NCI-H1694 (cell line): Measurements from ENCODE around the gene DNAJC15.

ENCODE experiments used
- DNase-seq: peaks from one replicate; lab custom pipeline; 2025; lab: John Stamatoyannopoulos, UW

DNAJC15 gene

GRCh38 chr13:43085545-43085944 lies 62.2 kb downstream of the DNAJC15 start:
- DNase-seq = peak; percentile 80

- DNase-seq = peak; percentile 55
Observed at GRCh38 chr13:43086181-43086580, 62.8 kb downstream of the DNAJC15 start.

GRCh38 chr13:43088093-43088511 lies 64.7 kb downstream of the DNAJC15 start:
- DNase-seq = no peak

- DNase-seq = no peak
Observed at GRCh38 chr13:43089912-43090498, 66.6 kb downstream of the DNAJC15 start.

- no peak for DNase-seq
Observed at GRCh38 chr13:43094901-43095300, 71.5 kb downstream of the DNAJC15 start.

GRCh38 chr13:43095771-43096719 lies 72.7 kb downstream of the DNAJC15 start:
- no peak for DNase-seq

- DNase-seq = no peak
Observed at GRCh38 chr13:43100667-43101066, 77.3 kb downstream of the DNAJC15 start.

GRCh38 chr13:43102304-43102703 lies 78.9 kb downstream of the DNAJC15 start:
- no peak for DNase-seq

GRCh38 chr13:43107780-43108179 lies 84.4 kb downstream of the DNAJC15 start:
- no peak for DNase-seq

- no peak for DNase-seq
Observed at GRCh38 chr13:43110036-43110435, 86.7 kb downstream of the DNAJC15 start.

- no peak for DNase-seq
Observed at GRCh38 chr13:43110658-43111057, 87.3 kb downstream of the DNAJC15 start.

GRCh38 chr13:43111559-43112400 lies 88.4 kb downstream of the DNAJC15 start:
- no peak for DNase-seq

GRCh38 chr13:43113603-43114002 lies 90.2 kb downstream of the DNAJC15 start:
- no peak for DNase-seq

GRCh38 chr13:43114504-43114903 lies 91.1 kb downstream of the DNAJC15 start:
- DNase-seq = no peak

- no peak for DNase-seq
Observed at GRCh38 chr13:43115141-43115540, 91.8 kb downstream of the DNAJC15 start.

- DNase-seq = no peak
Observed at GRCh38 chr13:43116242-43116641, 92.9 kb downstream of the DNAJC15 start.

GRCh38 chr13:43118521-43118920 lies 95.1 kb downstream of the DNAJC15 start:
- DNase-seq = no peak

GRCh38 chr13:43119206-43119605 lies 95.8 kb downstream of the DNAJC15 start:
- DNase-seq = no peak

GRCh38 chr13:43122791-43123190 lies 99.4 kb downstream of the DNAJC15 start:
- peak; percentile 74 for DNase-seq

GRCh38 chr13:43123856-43124255 lies 100.5 kb downstream of the DNAJC15 start:
- DNase-seq = no peak

- peak; percentile 6 for DNase-seq
Observed at GRCh38 chr13:43124490-43124889, 101.1 kb downstream of the DNAJC15 start.

- no peak for DNase-seq
Observed at GRCh38 chr13:43126420-43126819, 103.0 kb downstream of the DNAJC15 start.
